HT1080 (cell line): ENCODE results near the gene CAPN15. TPM values are rescaled to one million over a fixed set of nuclear protein-coding genes. Genes with fewer than 3 reads are reported as not detected.
A peak's percentile ranks its signal among the peaks of the same experiment; 100 is the strongest.

Experiments used
- DNase-seq: peaks from one replicate; pipeline ENCODE4 v3.0.0-alpha.2; 2015; ENCODE audit warnings: low read depth
- total RNA-seq: library from RNA; depleted of rRNA; stranded (reverse); fragments of >200 nt; shearing (Covaris generic); gene quantifications from 2 replicates; pipeline ENCODE4 v1.2.3, GENCODE V29; 2014

Gene CAPN15
- total RNA-seq, 1 experiment from 2014 or later: 122 TPM

DNA sequence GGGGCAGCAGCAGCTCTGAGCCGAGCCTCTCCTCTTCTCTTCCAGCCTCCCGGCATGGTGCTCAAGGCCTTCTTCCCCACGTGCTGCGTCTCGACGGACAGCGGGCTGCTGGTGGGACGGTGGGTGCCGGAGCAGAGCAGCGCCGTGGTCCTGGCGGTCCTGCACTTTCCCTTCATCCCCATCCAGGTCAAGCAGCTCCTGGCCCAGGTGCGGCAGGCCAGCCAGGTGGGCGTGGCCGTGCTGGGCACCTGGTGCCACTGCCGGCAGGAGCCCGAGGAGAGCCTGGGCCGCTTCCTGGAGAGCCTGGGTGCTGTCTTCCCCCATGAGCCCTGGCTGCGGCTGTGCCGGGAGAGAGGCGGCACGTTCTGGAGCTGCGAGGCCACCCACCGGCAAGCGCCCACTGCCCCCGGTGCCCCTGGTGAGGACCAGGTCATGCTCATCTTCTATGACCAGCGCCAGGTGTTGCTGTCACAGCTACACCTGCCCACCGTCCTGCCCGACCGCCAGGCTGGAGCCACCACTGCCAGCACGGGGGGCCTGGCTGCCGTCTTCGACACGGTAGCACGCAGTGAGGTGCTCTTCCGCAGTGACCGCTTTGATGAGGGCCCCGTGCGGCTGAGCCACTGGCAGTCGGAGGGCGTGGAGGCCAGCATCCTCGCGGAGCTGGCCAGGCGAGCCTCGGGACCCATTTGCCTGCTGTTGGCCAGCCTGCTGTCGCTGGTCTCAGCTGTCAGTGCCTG, 46.7 kb downstream of the CAPN15 start:
- DNase-seq: no peak

DNA sequence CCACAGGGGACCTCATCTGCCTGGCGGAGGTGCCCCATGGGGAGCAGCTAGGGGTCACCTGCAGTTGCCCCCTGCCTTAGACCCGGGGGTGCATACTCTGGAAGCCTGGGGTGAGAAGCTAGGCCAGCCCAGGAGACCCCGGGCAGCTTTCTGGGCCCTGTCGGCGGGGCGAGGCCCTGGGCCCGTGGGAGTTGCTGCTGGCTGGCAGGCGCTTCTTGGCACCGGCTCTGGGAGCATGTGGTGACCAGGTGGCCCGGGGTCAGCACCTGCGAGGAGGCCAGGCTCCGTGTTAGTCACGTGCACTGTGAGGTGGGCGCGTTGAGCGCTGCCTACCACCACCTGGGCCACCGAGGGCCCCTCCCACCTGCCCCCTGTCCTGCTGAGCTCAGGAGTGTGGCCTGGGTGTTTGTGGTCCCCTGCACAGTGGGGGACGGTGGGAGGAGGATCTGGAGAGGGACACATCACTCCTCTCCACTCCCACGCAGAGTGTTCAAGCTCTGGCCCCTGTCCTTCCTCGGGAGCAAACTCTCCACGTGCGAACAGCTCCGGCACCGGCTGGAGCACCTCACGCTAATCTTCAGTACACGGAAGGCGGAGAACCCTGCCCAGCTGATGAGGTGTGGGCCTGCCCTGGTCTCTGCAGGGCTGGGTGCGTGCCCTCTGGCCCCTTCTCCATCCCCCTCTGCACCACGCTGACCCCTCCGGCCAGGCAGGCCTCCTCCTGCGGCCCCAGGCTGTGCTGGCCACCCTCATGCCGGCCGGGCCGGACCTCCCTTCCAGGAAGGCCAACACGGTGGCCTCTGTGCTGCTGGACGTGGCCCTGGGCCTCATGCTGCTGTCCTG, 48.1 kb downstream of the CAPN15 start:
- no peak for DNase-seq

DNA sequence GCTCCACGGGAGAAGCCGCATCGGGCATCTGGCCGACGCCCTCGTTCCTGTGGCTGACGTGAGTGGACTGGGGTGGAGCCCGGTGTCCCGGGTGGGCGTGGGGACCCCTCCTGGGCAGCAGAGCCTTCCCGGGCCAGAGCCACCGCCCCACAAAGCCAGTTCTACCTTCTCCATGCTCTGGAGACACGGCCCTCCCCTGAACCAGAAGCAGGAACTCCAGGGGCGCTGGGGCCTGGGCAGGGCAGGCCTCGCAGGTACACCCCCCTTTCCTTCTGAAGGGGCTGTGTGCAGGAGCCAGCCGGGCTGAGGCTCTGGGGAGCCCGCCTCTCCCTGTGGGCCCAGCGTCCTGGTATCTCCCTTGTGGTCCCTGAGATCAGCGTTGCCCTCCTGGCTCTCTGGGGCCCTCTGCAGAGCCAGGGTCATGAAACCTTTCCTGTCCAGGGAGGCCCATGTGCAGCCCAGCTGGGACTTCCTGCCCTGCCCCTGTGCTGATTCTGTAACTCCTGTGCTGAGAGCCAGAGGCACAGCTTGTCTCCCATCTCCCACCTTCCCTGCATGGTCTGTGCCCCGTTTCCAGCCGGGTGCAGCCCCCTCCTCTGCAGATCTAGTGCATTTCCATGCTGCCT, 48.8 kb downstream of the CAPN15 start:
- DNase-seq: no peak

DNA sequence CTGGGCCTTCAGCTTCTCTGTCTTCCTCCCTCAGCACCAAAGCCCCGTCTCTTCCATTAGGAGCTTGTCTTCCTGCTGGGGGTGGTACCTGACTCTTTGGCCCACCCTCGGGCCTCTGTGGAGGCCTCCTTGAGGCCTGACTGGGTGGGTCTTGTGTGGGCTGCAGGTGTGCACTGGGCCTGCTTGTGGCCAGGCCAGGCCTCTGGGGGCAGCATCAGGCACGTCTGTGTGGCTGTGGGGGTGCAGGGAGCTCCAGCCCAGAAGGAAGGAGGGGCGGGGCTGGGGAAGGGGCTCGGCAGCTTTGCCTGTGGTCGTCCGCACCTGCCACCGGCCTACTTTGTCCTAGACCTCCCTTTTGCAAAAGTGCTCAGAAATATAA, 49.3 kb downstream of the CAPN15 start:
- no peak for DNase-seq

DNA sequence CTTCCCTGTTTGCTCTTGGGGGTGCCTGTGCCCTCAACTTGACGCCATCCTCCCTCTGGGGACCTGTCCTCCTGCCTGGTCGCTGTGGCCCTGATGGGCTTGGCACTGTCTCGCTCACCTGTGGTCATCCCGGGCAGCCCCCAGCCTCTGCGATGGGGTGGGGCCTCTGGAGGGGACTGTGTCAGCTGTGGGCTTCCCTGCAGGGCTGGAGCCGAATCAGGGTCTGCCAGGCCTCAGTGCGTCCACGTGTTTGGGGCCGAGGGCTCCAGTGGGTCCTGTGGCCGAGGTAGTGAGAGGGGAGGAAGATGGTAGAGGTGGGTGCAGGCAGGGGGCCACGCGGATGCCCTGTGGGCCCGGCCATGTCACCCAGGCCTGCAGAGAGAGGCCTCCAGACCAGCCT, 50.3 kb downstream of the CAPN15 start:
- DNase-seq: no peak

DNA sequence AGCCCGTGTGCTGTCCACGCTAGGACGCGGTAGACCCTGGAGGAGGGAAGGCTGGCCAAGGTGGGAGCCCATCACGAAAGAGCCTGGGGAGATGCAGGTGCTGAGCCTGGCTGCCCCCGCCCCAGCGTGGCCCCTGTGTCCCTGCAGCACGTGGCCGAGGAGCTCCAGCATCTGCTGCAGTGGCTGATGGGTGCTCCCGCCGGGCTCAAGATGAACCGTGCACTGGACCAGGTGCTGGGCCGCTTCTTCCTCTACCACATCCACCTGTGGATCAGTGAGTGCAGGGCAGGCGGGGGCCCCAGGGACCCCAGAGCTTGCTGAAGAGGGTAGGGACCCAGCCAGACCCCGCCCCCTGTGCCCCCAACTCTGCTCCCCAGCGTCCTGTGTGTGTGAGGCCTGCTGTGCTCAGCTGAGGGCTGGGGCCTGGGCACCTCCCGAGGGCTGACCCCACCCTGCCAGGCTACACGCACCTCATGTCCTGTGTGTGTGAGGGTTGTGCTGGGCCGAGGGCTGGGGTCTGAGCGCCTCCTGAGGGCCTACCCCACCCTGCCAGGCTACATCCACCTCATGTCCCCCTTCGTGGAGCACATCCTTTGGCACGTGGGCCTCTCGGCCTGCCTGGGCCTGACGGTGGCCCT, 50.8 kb downstream of the CAPN15 start:
- DNase-seq: no peak

DNA sequence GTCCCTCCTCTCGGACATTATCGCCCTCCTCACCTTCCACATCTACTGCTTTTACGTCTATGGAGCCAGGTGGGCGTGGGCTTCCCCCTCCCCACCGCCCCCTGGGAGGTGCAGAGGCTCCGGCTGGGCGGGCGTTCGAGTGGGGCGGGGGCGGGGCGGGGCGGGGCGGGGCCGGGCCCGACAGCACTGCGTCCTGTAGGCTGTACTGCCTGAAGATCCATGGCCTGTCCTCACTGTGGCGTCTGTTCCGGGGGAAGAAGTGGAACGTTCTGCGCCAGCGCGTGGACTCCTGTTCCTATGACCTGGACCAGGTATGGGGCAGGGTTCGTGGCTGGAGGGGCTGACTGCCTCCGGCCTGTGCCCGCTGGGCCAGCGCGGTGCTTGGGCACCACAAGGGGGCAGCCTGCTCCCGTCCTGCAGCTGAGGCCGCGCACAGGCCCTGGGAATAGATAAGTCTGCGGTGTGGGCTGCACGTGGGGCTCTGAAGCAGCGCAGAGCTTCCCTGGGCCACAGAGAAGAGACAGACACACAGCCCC, 51.4 kb downstream of the CAPN15 start:
- DNase-seq: no peak

DNA sequence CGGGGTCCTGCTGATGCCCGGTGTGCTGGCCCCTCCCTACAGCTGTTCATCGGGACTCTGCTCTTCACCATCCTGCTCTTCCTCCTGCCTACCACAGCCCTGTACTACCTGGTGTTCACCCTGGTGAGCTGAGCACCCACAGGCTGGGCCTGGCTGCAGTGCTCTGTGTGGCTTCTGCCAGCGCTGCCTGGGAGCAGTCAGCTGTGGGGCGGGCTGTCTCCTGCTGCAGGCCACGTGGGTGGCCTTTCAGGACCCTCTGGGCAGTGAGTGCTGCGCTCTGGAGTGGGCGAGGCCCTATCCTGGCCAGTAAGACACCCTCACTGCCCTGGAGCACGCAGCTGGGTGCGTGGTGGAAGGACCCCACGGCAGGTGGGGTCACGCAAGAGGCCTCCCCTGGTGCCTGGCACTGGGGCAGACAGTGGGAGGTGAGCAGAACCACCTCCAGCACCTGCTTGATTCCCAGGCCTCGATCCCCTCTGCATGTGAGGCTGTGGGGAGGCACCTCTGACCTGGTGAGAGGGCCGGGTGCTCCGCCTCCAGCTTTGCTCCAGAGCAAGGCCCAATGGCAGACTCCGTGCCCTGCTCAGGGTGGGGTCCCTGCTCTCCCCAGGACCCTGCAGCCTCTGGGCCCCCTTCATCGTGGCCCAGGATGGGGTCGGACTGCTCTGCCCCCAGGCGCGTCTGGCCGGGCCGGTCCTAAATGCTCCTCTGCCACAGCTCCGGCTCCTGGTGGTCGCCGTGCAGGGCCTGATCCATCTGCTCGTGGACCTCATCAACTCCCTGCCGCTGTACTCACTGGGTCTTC, 52.8 kb downstream of the CAPN15 start:
- no peak for DNase-seq

DNA sequence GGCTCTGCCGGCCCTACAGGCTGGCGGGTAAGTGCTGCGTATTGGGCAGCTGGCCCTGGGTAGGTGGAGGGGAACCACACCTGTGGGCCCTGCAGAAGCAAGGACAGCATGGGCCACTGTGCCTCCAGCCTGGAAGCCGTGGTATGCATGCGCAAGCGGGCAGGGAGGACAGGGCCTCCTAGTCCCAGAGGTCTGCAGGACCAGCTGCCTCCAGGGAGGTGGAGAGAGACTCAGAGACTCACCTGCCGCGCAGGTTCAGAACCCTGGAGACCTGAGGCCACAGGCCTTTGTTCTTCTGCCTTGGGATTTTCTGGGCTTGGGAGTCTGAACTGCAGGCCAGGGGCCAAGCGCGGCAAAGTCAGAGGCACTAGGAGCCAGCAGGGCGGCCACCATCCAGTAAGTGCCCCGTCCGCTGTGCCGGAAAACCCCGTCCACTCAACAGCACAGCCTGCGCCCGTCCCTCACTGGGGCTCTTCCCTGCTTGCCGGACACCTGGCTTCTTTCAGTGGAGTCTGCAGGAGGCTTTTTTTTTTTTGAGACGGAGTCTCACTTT, 53.5 kb downstream of the CAPN15 start:
- DNase-seq: no peak

DNA sequence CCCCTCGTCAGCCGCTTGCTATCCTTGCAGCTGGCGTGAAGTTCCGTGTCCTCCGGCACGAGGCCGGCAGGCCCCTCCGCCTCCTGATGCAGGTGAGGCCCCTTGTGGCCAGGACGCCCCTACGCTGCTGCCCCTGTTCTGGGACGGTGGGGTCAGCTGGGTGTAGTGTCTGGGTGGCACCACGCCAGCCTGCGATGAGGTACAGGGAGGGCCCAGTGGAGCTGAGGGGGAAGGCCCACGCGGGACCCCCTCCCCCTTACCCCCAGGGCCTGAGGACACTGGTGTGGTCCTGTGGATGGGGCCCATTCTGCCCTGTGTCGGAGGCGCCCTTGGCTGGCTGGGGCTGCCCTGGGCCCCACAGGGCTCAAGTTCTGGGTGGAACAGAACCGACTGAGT, 54.7 kb downstream of the CAPN15 start:
- DNase-seq: no peak

DNA sequence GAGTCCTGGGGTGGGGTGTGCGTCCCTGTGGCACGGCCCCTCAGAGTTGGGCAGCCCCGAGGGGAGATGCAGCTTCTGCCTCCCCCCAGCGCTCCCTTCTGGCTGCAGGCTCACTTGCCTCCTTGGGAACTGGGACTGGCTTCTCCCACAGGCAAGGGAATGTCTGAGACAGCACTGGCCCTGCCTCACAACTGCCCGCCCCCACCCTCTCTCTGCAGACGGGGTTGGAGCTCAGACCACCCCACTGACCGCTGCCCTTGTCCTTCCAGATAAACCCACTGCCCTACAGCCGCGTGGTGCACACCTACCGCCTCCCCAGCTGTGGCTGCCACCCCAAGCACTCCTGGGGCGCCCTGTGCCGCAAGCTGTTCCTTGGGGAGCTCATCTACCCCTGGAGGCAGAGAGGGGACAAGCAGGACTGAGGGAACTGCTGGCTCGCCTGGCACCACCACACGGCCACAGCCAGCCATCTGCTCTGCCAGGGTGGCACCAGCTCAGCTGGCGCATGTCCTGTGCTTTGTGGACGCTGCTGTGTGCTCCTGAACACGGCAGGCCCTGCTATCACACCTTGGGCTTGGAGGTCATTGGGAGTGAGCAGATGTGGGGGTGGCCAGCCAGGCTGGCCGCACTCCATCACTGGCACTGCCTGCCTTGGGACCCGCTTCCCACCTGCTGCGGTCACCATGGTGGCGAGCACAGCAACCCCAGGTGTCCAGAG, 55.3 kb downstream of the CAPN15 start:
- DNase-seq: no peak

DNA sequence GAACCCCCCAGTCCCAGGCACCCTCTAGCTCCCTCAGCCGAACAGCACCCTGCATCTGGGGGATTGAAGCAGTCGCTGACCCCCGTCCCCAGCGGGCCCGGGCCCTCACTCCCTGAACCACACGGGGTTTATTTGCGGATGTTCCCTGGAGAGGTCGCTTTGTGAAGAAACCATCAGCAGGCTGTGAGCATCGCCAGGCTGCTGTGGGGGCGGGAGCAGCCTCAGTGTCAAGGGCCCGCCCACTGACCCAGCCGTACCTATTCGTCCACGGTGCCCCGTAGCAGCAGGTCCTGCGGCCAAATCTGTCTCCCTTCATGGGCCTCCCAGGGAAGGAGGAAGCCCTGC, 55.9 kb downstream of the CAPN15 start:
- DNase-seq: no peak

DNA sequence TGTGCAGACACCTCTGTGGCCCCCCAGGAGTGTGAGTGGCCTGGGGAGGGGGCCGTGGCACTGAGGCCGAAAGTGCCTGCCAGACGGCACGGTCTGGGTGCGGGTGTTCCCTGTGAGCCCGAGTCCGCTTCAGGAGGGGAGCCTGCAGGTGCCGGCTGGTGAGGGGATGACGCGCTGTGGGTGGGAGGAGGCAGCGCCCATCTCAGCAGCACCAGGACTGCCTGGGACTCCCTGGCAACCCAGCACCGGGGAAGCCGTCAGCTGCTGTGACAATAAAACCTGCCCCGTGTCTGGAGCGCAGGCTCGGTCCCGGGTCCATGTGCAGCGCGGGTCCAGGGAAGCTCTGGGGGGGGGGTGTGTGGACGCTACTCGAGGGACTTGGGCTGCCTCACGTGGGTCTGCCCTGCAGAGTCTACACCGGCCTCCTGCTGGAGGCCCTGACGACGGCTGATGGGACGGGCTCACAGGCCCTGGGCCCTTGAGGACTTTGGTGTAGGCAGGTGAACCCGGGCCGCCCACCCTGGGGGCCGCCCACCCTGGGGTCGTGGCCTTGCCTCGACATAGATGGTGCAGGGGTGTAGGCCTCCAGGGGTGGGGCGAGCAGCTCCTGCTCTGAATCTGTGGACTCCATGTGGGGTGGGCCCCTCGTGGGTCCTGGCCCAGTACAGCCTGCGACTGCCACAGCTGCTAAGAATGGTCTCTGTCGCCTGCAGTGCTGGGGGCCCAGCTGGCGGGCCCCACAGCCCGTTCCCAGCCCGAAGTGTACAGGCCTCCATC, 56.5 kb downstream of the CAPN15 start:
- no peak for DNase-seq

DNA sequence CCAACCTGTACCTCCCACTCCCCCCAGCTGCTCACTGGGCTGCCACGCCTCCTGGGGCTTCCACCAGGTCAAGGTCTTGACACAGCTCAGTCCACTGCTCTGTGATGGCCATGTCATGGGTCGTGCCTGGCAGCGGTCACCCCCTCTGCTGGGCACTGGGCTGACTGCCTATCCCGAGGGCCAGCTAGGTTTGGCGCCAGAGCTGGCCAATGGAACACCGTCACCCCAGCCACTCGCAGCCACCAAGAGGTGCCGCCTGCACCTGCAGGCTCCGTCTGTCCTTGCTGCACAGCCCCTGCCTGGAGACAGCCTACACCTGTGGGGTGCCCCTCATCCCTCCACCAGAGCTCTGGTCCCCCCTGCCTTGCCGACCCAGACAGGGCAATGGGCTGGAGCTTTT, 57.8 kb downstream of the CAPN15 start:
- no peak for DNase-seq

DNA sequence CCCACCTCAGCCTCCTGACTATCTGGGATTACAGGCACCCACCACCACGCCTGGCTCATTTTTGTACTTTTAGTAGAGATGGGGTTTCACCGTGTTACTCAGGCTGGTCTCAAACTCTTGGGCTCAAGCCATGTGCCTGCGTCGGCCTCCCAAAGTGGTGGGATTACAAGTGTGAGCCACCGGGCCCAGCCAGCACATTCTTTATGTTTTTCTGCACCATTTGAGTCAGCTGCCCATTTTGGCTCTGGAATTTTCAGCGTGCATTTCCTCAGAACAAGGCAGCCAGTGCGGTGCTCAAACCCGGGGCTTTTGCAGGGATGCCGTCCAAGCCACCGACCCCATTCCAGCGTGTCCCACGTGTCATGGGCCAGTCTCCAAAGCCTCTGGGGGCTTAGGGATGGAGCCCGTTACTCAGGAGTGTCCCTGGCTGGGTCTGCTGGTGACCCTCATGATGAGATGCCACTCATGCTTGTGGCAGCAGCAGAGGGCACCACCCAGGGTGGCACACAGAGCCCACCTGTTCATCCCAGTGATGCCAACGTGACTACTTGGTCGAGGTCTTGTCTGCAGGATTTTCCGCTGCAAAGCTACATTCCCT, 58.6 kb downstream of the CAPN15 start:
- no peak for DNase-seq

DNA sequence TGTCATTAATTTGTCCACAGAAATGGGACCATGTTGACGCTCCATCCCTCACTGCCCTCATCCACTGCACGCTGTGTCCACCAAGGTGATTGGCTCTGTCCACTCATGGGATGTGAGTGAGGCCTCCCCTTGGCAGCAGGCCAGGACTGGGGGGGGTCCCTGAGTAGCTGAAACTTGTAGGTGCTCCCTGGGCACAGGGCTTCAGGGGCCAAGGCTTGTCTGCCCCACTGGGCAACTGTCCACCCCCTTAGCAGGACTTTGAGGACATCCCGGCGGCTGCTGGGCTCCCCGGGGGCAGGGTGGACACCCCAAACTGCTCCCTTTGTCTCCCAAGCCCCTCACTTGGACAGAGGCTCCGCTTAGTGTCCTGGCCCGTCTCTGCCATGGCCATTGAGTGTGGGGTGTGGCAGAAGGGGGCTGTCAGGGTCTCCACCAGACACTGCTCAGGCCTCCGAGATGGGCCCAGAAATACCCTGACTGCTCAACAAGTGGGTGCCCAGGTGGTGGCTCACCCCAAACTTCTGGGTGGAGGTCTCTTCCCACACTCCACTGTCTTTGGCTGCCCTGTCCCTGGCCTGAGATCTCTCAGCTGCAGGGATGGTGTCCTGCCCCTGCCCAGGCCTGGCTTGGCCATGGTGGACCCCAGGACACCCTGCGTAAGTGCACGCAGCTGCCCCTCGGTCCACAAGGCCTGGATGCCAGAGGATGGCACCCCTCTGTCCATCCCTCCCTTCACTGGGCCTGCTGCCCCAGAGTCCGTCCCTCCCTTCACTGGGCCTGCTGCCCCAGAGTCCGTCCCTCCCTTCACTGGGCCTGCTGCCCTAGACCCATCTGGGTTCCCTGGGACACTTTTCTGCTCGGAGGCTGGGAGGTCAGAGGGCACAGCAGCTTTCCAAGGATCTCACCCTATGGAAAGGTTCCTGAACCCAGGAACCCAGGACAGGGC, 59.4 kb downstream of the CAPN15 start:
- no peak for DNase-seq

DNA sequence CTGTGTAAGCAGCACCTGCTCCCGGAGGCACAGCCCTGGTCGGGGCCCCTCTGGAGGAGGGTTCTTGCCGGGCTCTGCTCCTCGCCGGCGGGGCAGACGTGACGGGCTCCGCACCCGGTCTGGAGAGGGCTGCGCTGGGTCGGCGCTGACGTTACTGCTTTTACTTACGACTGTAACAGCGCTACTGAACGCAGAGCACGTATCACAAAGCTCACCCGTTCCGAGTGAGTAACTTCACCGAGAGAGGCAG, 61.1 kb downstream of the CAPN15 start:
- peak; percentile 38 for DNase-seq
